Measurements from ENCODE around the gene LRMDA.

LRMDA gene

GRCh38 chr10:76150876-76151288 lies 719.5 kb downstream of the LRMDA start:
- in situ Hi-C loops (cut with HindIII; ENCODE audit: low sequenced_read_pairs): no loop called here
- TF ChIP-seq CTCF (IDR thresholded peaks at IDR 0.05; ENCODE audit: low read depth, low read length, missing control alignments): no peak
- H3K4me3 ChIP-seq (ENCODE audit: low read depth, low read length): no peak overlapping the region
- DNase-seq (ENCODE audit: low read depth): no peak

- TF ChIP-seq CTCF (IDR thresholded peaks at IDR 0.05; ENCODE audit: low read depth, low read length, missing control alignments): no peak
- in situ Hi-C loops (cut with HindIII; ENCODE audit: low sequenced_read_pairs): no loop called here
- no peak overlapping the region for H3K4me3 ChIP-seq (ENCODE audit: low read depth, low read length)
- no peak for DNase-seq (ENCODE audit: low read depth)
Observed at GRCh38 chr10:76152186-76152585, 720.8 kb downstream of the LRMDA start.

GRCh38 chr10:76155961-76156360 lies 724.5 kb downstream of the LRMDA start:
- in situ Hi-C loops (cut with HindIII; ENCODE audit: low sequenced_read_pairs): no loop called here
- no peak for TF ChIP-seq CTCF (IDR thresholded peaks at IDR 0.05; ENCODE audit: low read depth, low read length, missing control alignments)
- H3K4me3 ChIP-seq (ENCODE audit: low read depth, low read length): no peak overlapping the region
- DNase-seq (ENCODE audit: low read depth): no peak

GRCh38 chr10:76160446-76161300 lies 729.2 kb downstream of the LRMDA start:
- in situ Hi-C loops (cut with HindIII; ENCODE audit: low sequenced_read_pairs): no loop called here
- H3K4me3 ChIP-seq (ENCODE audit: low read depth, low read length): no peak overlapping the region
- no peak for TF ChIP-seq CTCF (IDR thresholded peaks at IDR 0.05; ENCODE audit: low read depth, low read length, missing control alignments)
- no peak for DNase-seq (ENCODE audit: low read depth)

- in situ Hi-C loops (cut with HindIII; ENCODE audit: low sequenced_read_pairs): no loop called here
- TF ChIP-seq CTCF (IDR thresholded peaks at IDR 0.05; ENCODE audit: low read depth, low read length, missing control alignments): no peak
Observed at GRCh38 chr10:76161301-76161582, 729.8 kb downstream of the LRMDA start.

GRCh38 chr10:76168437-76168836 lies 737.0 kb downstream of the LRMDA start:
- no peak overlapping the region for H3K4me3 ChIP-seq (ENCODE audit: low read depth, low read length)
- in situ Hi-C loops (cut with HindIII; ENCODE audit: low sequenced_read_pairs): no loop called here
- TF ChIP-seq CTCF (IDR thresholded peaks at IDR 0.05; ENCODE audit: low read depth, low read length, missing control alignments): no peak
- DNase-seq (ENCODE audit: low read depth): no peak

More at GRCh38 chr10:76161301-76161582, 729.8 kb downstream of the LRMDA start:
- no peak overlapping the region for H3K4me3 ChIP-seq (ENCODE audit: low read depth, low read length)
- DNase-seq (ENCODE audit: low read depth): no peak

All from astrocyte of the cerebellum (primary cell).